K562 (cell line): ENCODE measurements around the gene ZNF689. TPM values are rescaled to one million over a fixed set of nuclear protein-coding genes. Genes with fewer than 3 reads are reported as not detected.

Experiments used
- CBX2 ChIP-seq: fragments of 200-600 bp; sonication (generic); IDR thresholded peaks from one replicate; pipeline ENCODE4 v1.6.1; 2012; ENCODE audit warnings: mild to moderate bottlenecking, low read length, inconsistent platforms; ENCODE audit not compliant: insufficient read depth, poor library complexity, severe bottlenecking
- CSDE1 ChIP-seq, 2 experiments: fragments of 450-650 bp; IDR thresholded peaks; 2 replicates each; pipeline ENCODE4 v1.6.1; 2016; ENCODE audit warnings: mild to moderate bottlenecking in 1 of 2
- DACH1 ChIP-seq: fragments of 450-650 bp; IDR thresholded peaks from 2 replicates; pipeline ENCODE4 v1.6.1; 2018; ENCODE audit not compliant: partially characterized antibody
- GTF2F1 ChIP-seq: IDR thresholded peaks from 2 replicates; pipeline ENCODE4 v1.6.1; 2011; ENCODE audit warnings: low read depth, low read length, improper control_type of control experiment
- HMG20A ChIP-seq: fragments of 450-650 bp; formaldehyde crosslinking; conservative IDR thresholded peaks from 2 replicates; pipeline ENCODE4 v1.4.0; 2020; ENCODE audit warnings: mild to moderate bottlenecking, mixed read lengths
- ILK ChIP-seq: fragments of 450-650 bp; IDR thresholded peaks from 2 replicates; pipeline ENCODE4 v1.6.1; 2016; ENCODE audit warnings: missing genetic modification characterization, low read depth, mild to moderate bottlenecking, missing compliant biosample characterization, moderate library complexity, borderline replicate concordance
- LARP7 ChIP-seq: fragments of 450-650 bp; IDR thresholded peaks from 2 replicates; pipeline ENCODE4 v1.6.1; 2016
- MXI1 ChIP-seq: IDR thresholded peaks from 2 replicates; pipeline ENCODE4 v1.6.1; 2011; ENCODE audit warnings: low read depth, mild to moderate bottlenecking, improper control_type of control experiment, low read length
- NCOR1 ChIP-seq: fragments of 450-650 bp; IDR thresholded peaks from 2 replicates; pipeline ENCODE4 v1.6.1; 2016; ENCODE audit warnings: mild to moderate bottlenecking, moderate library complexity
- RBFOX2 ChIP-seq: fragments of 200-400 bp; formaldehyde crosslinking; IDR thresholded peaks from 2 replicates; pipeline ENCODE4 v1.6.1; 2017; ENCODE audit warnings: low read depth, mild to moderate bottlenecking, low read length, moderate library complexity
- SMAD2 ChIP-seq: fragments of 150-350 bp; IDR thresholded peaks from 2 replicates; pipeline ENCODE4 v1.6.1; 2014; ENCODE audit warnings: low read depth, mild to moderate bottlenecking, low read length
- SRSF9 ChIP-seq: fragments of 200-400 bp; formaldehyde crosslinking; IDR thresholded peaks from 2 replicates; pipeline ENCODE4 v1.6.1; 2017; ENCODE audit warnings: low read depth, low read length, borderline replicate concordance
- TAF15 ChIP-seq: fragments of 200-400 bp; formaldehyde crosslinking; IDR thresholded peaks from 2 replicates; pipeline ENCODE4 v1.6.1; 2017; ENCODE audit warnings: mild to moderate bottlenecking, low read depth, low read length, moderate library complexity
- TEAD4 ChIP-seq, 2 experiments: sonication (generic) in 1 of 2; formaldehyde crosslinking in 1 of 2; IDR thresholded peaks; 2 replicates each; pipeline versions ENCODE4 v1.6.1 to v1.8.0; 2012 to 2022; ENCODE audit warnings: borderline replicate concordance in 1 of 2, inconsistent platforms in 1 of 2, low read length in 1 of 2, mild to moderate bottlenecking in 1 of 2, missing genetic modification reagents in 1 of 2
- TGIF2 ChIP-seq: sonication (generic); formaldehyde crosslinking; IDR thresholded peaks from 2 replicates; pipeline ENCODE4 v1.8.1; 2022; ENCODE audit warnings: mild to moderate bottlenecking, missing genetic modification reagents, moderate library complexity
- TRIM28 ChIP-seq: fragments of 450-650 bp; IDR thresholded peaks from 2 replicates; pipeline ENCODE4 v1.6.1; 2017
- XRCC5 ChIP-seq: fragments of 200-400 bp; formaldehyde crosslinking; IDR thresholded peaks from 2 replicates; pipeline ENCODE4 v1.6.1; 2017; ENCODE audit warnings: low read depth, mild to moderate bottlenecking, low read length
- ZNF217 ChIP-seq: sonication (generic); formaldehyde crosslinking; IDR thresholded peaks from 2 replicates; pipeline ENCODE4 v1.8.0; 2022; ENCODE audit warnings: mild to moderate bottlenecking, missing genetic modification reagents
- ZNF41 ChIP-seq: fragments of 250-450 bp; sonication (Bioruptor Pico); conservative IDR thresholded peaks from 2 replicates; pipeline ENCODE4 v1.4.0; 2020; ENCODE audit warnings: mild to moderate bottlenecking
- ZNF668 ChIP-seq: fragments of 250-450 bp; sonication (Bioruptor Pico); IDR thresholded peaks from 2 replicates; pipeline ENCODE4 v1.8.0; 2022; ENCODE audit warnings: mild to moderate bottlenecking, inconsistent platforms
- ZNF778 ChIP-seq: fragments of 450-650 bp; formaldehyde crosslinking; IDR thresholded peaks from 2 replicates; pipeline ENCODE4 v1.4.0; 2020; ENCODE audit warnings: mild to moderate bottlenecking, moderate library complexity
- polyA plus RNA-seq, 8 experiments: library from polyadenylated mRNA; depleted of rRNA in 4 of 8; stranded (reverse) in 5 of 8; unstranded in 3 of 8; fragments of >200 nt; fragmentation: Nextera tagmentation in 2 of 8; fragmentation: Illumina TruSeq in 1 of 8; extraction: Ambion mirVana in 2 of 8; extraction: Trizol in 1 of 8; gene quantifications; 2 replicates each; pipeline versions ENCODE4 v1.2.1 to v1.2.3, GENCODE V29; 2011 to 2014; ENCODE audit warnings: inconsistent platforms in 1 of 8, missing spikeins in 1 of 8
- total RNA-seq, 7 experiments: library from RNA; depleted of rRNA in 6 of 7; stranded (reverse); fragments of >200 nt in 6 of 7; fragmentation: Illumina TruSeq in 2 of 7; extraction: Trizol in 2 of 7; gene quantifications; 2 replicates each; pipeline versions ENCODE4 v1.2.1 to v1.2.3, GENCODE V29; 2011 to 2021; ENCODE audit warnings: low replicate concordance in 1 of 7
- TF ChIP-seq, protein P1 (sequence below): fragments of 250-450 bp; sonication (Bioruptor Pico); IDR thresholded peaks from 2 replicates; pipeline ENCODE4 v1.5.0; 2021
- TF ChIP-seq, protein P2 (sequence below): IDR thresholded peaks from 2 replicates; pipeline ENCODE4 v1.6.1; 2016; ENCODE audit warnings: missing genetic modification characterization, missing compliant biosample characterization
- TF ChIP-seq, protein P3 (sequence below): sonication (generic); formaldehyde crosslinking; IDR thresholded peaks from 2 replicates; pipeline ENCODE4 v1.5.0; 2020; ENCODE audit warnings: missing genetic modification reagents
- TF ChIP-seq, protein P4 (sequence below): fragments of 250-450 bp; sonication (Bioruptor Pico); IDR thresholded peaks from 2 replicates; pipeline ENCODE4 v1.8.0; 2021; ENCODE audit warnings: moderate library complexity, mild to moderate bottlenecking, inconsistent platforms

ZNF689 gene
- total and polyA plus RNA-seq, 9 of the 15 experiments (the other 6 are each of a cell fraction or from before 2014, with no cell fraction given), result 5.4 to 15.4 (median 10.8) TPM

DNA sequence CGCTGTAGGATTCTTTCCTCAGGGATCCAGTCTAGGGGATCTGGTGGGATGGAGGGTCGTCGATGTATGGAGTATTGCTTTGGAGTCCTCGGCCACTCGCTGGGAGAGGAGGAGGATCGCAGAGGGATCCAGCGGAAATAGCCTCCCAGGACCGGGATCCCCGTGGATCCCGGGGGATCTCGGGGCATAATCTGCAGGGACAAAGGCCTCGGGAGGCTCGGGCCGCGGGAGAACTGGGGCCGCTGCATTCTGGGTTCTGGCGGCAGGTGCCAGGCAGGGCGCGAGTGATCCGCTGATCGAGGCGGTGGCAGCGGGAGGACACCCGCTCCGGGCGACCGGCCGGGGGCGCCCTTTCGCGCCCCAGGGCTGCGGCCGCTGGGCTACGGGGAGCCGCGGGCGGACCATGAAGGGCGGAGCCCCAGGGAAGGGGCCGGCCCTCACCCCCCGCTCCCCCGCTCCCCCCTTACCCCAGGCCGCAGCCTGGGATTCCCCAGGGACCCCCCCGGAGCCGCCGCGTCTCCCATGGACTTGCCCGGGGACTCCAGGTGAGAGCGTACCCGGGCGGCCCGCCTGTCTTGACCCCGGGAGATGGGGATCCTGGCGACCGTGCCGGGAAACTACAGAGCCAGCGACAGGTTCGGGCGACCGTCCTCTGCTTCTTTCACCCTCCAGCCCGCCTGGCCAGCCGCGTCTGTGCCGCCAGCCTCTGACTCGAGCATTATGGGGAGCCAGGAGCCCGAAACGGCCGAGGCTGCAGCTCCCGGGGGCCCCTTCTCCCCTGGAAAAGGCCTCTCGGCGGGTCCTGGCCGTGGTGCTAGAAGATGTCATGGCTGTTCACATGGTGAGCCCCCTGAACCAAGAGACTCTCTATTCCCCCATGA is 41.2 kb upstream of the ZNF689 start (continued):
- TF ChIP-seq TAF15 (no peak), ZNF668 (CRISPR knock-in tag) (no peak), RBFOX2 (peak; percentile 87), CBX2 (no peak), ZNF778 (CRISPR knock-in tag) (no peak), TGIF2 (CRISPR knock-in tag) (no peak), XRCC5 (peak; percentile 40; the same call in 1 of the 2 replicates), CSDE1 (IDR thresholded peaks at IDR 0.05) (no peak), TRIM28 (no peak), GTF2F1 (no peak), ZNF217 (CRISPR knock-in tag) (no peak), SRSF9 (no peak), SMAD2 (no peak), DACH1 (no peak), LARP7 (peak; percentile 71; the same call in 1 of the 2 replicates), HMG20A (no peak), NCOR1 (no peak), TEAD4 (IDR thresholded peaks at IDR 0.05; ENCODE audit: low read length) (no peak), TEAD4 (CRISPR knock-in tag; IDR thresholded peaks at IDR 0.05; ENCODE audit: borderline replicate concordance) (no peak), ZNF41 (no peak), MXI1 (no peak), ILK (tag) (no peak)
- TF ChIP-seq, protein P1, sequence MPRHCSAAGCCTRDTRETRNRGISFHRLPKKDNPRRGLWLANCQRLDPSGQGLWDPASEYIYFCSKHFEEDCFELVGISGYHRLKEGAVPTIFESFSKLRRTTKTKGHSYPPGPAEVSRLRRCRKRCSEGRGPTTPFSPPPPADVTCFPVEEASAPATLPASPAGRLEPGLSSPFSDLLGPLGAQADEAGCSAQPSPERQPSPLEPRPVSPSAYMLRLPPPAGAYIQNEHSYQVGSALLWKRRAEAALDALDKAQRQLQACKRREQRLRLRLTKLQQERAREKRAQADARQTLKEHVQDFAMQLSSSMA (CRISPR knock-in tag), result no peak
- TF ChIP-seq, protein P2, sequence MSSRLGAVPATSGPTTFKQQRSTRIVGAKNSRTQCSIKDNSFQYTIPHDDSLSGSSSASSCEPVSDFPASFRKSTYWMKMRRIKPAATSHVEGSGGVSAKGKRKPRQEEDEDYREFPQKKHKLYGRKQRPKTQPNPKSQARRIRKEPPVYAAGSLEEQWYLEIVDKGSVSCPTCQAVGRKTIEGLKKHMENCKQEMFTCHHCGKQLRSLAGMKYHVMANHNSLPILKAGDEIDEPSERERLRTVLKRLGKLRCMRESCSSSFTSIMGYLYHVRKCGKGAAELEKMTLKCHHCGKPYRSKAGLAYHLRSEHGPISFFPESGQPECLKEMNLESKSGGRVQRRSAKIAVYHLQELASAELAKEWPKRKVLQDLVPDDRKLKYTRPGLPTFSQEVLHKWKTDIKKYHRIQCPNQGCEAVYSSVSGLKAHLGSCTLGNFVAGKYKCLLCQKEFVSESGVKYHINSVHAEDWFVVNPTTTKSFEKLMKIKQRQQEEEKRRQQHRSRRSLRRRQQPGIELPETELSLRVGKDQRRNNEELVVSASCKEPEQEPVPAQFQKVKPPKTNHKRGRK (tag), result no peak
- TF ChIP-seq, protein P3, sequence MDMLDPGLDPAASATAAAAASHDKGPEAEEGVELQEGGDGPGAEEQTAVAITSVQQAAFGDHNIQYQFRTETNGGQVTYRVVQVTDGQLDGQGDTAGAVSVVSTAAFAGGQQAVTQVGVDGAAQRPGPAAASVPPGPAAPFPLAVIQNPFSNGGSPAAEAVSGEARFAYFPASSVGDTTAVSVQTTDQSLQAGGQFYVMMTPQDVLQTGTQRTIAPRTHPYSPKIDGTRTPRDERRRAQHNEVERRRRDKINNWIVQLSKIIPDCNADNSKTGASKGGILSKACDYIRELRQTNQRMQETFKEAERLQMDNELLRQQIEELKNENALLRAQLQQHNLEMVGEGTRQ (CRISPR knock-in tag), result no peak
- TF ChIP-seq, protein P4, sequence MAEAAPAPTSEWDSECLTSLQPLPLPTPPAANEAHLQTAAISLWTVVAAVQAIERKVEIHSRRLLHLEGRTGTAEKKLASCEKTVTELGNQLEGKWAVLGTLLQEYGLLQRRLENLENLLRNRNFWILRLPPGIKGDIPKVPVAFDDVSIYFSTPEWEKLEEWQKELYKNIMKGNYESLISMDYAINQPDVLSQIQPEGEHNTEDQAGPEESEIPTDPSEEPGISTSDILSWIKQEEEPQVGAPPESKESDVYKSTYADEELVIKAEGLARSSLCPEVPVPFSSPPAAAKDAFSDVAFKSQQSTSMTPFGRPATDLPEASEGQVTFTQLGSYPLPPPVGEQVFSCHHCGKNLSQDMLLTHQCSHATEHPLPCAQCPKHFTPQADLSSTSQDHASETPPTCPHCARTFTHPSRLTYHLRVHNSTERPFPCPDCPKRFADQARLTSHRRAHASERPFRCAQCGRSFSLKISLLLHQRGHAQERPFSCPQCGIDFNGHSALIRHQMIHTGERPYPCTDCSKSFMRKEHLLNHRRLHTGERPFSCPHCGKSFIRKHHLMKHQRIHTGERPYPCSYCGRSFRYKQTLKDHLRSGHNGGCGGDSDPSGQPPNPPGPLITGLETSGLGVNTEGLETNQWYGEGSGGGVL (CRISPR knock-in tag), result no peak
